HG03457 (cell line): ENCODE data around the gene RGS4.

Source experiments
- ATAC-seq: cut with Tn5 transposase; IDR thresholded peaks from one replicate; pipeline ENCODE4 v1.9.1; 2021; ENCODE audit warnings: moderate number of reproducible peaks; ENCODE audit not compliant: unreplicated experiment

RGS4 gene

DNA sequence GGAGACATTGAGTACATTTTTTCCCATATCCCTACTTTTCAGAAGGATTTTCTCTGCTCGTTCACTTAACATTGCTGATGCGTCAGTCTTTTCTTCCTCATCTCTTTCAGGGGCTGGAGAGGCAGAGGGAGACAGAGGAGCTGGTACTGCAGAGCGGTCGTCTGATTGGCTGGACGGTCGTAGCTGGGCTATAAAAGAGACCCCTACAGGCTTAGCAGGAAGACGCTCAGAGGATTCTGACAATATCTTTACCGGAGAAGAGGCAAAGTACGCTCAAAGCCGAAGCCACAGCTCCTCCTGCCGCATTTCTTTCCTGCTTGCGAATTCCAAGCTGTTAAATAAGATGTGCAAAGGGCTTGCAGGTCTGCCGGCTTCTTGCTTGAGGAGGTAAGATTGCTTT lies at the start of gene RGS4:
Gene RGS4, plus strand, starts transcription at position 220 of the 400 bp plus-strand sequence. Its CDS starts 124 bp downstream, at position 344.
- ATAC-seq = no peak

DNA sequence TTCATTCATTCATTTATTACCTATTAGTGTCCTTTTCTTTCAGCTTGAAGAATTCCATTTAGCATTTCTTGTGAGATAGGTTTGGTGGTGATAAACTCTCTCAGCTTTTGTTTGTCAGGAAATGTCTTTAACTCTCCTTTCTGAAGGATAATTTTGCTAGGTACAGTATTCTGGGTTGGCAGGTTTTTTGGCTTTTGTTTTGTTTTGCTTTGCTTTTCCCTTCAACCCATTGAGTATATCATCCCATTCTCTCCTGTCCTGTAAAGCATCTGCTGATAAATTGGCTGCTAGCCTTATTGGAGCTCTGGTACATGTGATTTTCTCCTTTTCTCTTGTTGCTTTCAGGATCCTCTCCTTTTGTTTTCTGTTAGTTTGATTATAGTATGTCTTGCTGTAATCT lies 47.0 kb upstream of the RGS4 start:
- ATAC-seq = no peak

DNA sequence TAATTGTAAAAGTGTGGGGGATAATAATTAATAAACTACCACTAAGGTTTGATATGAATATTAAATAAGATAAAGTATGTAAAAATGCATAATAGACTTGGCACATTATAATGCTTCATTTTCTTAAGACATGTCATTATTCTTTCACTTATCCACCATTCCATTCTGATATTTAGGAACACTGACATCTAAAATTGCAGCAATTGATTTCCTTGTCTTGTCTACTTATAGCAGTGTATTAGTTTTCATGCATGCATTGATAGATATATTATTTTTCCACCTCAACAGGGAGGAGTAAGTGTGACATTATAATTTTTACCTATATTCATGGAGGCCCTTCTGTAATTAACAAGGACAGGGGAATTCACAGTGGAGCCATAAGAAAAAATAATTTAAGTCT lies 41.6 kb upstream of the RGS4 start:
- no peak for ATAC-seq

- no peak for ATAC-seq
Observed at GRCh38 chr1:163029901-163030300, 39.3 kb upstream of the RGS4 start.

DNA sequence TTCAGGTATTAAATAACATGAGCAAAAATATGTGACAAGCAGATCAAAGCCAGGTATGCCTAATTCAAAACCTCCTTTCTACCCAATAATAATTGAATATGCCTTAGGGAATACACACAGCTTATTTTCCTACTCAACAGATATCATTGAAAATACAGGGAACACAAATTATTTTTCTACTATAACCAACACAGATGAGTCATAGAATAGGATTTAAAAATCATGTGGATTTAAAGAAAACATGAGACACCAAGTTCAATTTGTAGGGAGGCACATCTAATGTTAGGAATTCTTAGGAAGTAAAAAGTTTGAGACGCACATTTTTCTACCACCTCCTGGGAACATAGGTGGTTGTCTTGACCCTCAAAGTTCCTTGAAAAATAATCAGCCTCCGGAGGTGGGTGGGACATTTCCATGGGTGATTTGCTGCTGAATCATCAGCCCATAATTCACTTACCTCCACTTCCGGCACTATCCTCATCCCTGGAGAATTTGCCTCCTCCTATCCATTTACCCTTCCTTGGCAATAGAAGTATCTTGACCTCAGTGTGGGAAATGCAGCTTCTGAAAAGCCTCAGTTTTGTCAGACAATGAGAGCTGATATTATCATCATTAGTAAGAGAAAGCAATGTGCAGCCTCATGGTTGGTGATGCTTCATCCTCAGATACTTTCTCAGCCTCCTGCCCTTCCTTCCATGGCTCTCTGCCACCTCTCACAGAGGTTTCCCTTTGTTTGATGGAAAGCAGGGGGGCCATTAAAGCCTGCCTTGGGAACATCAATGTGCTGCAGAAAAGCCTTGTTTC lies 33.5 kb upstream of the RGS4 start:
- ATAC-seq = no peak

DNA sequence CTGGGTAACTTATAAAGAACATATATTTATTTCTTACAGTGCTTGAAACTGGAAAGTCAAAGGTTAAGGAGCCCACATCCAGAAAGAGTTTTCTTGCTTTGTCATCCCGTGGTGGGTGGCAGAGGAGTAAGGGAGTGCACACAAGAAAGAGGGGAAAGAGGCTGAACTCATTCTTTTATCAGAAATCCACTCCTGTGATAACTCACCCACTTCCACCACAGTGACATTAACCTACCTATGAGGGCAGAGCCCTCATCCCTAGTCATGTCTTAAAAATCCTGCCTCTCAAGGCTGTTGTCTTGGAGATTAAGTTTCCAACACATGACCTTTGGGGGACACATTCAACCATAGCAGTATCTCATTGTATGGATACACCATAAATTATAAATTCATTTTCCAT lies 32.5 kb upstream of the RGS4 start:
- no peak for ATAC-seq

DNA sequence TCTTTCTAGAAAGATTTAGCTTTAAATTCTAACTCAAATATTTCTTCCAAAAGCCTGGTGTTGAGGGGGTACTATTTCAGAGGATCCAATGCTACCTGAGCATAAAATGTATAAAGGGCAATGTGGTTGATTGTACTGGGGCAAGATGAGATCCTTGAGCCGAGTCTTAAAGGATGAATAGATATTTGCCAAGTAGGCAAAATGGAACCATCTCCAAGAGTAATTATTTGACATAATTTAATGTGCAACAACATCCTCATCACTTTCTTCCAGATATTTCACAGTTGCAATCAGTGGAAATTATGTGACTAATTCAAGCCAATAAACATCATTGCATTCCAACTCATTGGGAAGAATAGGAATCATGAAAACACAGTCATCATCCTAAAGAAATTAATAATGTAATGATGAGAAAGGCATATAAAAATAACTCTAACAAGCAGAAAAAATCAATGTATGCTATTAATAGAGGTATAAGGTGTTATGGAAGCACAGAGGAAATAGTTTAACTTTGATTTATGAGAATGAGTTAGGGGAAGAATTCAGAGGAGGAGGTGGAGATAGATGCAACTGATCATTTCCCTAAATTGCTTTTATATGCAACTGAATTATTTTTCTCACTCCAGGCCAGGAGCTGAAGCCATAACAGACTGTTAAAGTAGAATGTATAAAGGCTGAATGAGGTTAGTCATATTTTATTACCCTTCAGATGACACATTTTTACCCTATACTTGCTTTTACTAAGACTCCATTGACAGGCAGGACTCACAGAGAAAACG lies 30.0 kb upstream of the RGS4 start:
- no peak for ATAC-seq

DNA sequence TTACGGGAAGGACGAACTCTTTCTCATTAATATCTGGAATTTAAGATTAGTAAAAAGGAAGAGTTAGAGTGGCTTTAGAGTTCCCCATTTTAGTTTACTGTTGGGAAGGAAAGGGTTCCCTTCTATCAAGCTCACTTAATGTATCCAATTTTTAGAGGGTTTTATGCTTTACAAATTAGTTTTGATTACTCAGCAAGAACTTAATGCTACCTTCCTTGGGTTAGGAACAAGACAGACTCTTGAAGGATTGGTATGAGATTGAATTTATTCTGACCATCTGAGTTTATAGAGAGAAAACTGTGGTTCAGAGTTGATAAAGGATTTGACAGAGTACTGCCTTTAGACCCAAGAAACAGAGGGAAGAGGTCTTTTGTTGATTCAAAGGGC lies 29.5 kb upstream of the RGS4 start:
- ATAC-seq = no peak

DNA sequence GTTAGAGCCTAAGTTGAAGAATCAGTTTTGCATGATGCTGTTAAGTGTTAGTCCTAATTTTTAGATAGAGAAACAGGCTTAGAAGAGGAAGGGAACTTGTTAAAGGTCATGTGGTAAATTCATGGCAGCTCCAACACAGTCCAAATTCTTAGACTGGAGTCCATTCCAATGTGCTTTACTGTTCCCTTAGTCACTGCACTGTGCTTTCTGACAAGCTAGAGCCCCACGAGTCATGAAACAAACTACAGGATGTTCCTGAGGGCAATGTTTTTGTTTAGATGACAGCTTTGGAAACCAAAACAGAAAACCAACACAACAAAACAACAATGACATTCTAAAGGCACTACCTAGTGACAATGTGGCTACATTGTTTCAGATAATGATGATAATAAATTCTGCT lies 23.1 kb upstream of the RGS4 start:
- ATAC-seq = no peak

- no peak for ATAC-seq
Observed at GRCh38 chr1:163047951-163048659, 21.1 kb upstream of the RGS4 start.

DNA sequence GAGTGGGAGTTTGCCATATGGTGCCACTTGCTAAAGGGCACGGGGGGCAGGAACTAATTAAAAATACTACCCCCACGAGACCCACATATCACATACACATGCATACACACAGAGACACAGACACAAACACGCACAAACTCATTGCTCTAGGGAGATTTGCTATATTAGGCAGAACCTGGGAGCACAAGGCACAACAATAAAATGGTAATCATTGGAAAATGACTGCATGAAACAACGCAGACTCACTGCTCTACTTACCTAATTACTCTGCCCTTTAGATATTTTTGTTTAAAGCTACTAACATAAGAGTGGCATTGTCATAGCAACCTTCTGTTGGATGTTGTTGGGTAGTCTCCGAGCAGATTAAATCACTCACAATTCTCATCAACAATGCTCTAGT lies 20.3 kb upstream of the RGS4 start:
- no peak for ATAC-seq

DNA sequence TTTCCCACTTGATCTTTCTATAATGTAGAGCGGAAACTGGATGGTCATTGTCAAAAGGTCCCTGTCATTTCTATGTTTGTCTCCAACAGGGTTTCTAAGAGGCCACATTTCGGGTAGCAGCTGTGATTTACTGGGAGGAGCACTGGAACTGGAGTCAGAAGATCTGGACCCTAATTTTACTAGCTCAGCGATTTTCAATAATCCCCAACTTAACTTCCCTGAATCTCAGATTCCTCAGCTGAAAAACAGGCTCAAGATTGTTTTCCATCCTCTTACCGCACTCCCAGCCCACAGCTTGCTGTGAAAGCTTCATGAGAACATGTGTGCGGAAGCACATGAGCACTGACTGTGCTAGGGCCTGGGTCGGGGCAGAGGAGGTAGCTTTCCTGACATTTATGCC lies 19.9 kb upstream of the RGS4 start:
- ATAC-seq = no peak

DNA sequence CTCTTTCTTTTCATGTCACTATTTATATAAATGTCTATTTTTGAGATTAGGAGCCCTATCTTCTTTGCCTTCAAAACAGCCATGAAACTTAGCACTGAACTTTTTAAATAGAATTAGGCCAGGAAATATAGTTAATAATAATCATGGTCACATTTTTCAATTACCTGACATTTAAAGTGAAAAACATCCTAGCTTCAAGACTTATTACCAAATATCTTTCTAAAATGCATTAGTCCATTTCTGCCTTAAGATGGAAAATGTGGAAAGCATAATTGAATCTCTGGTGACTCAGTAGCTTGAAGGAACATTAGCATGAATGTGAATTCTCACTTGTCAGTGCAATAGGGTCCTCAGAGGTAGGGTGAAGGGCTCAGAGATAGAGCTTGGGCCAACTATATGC lies 18.7 kb upstream of the RGS4 start:
- no peak for ATAC-seq

- ATAC-seq = no peak
Observed at GRCh38 chr1:163054181-163054591, 15.0 kb upstream of the RGS4 start.

- ATAC-seq = no peak
Observed at GRCh38 chr1:163055005-163055404, 14.2 kb upstream of the RGS4 start.

DNA sequence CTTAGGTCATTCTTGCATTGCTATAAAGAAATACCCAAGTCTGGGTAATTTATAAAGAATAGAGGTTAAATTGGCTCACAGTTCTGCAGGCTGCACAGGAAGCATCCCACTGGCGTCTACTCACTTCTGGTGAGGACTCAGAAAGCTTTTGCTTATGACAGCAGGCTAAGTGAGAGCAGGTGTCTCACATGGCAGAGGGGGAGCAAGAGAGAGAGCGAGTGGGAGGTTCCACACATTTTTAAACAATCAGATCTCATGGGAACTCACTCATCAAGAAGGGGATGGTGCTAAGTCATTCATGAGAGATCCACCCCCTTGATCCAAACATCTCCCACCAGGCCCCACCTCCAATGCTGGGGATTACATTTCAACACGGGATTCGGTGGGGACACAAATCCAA lies 13.6 kb upstream of the RGS4 start:
- no peak for ATAC-seq

DNA sequence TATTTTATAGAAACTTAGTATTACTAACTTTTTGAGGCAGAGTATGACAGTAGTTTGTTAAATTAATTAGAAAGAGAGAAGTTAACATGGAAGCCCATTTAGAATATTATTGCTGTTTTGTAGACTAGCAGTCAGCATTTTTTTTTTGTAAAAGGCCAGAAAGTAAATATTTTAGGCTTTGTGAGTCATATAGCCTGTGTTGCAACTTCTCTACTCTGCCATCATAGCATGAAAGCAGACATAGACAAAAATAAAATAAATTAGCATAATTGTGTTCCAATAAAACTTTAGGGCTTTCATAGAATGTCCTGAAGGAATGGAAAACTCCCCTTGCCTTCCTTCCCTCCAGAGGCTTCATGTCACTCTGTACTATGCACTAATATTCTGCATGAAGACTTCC lies 12.3 kb upstream of the RGS4 start:
- ATAC-seq = no peak

DNA sequence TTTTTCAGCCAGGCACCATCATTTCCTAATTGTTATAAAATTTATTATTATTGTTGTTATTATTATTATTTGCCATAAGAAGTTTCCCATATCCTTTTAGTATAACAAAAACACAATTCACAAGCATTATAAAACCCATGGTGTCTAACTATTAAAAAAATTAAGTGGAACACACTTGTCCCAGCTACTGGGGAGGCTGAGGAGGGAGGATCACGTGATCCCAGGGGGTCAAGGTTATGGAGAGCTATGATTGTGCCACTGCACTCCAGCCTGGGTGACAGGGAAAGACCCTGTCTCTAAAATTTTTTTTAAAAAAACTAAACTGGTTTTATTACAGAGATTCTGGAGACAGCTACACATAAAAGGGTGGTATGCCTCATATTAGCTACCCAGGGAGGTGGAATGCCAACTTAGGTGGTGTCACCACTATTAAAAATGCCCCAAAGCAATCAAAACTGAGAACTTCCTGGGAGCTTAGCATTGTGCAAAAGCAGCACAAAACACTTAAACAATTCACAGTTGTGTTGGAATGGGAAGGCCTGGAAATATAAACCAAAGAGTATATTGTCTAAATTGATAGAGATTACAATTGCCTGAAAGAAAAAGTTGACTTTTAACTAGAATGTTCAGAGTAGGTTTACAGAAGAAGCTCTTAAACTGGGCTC lies 8.7 kb upstream of the RGS4 start:
- ATAC-seq = no peak

- ATAC-seq = no peak
Observed at GRCh38 chr1:163063143-163063542, 6.0 kb upstream of the RGS4 start.

GRCh38 chr1:163063610-163064009 lies 5.6 kb upstream of the RGS4 start:
- ATAC-seq = no peak

DNA sequence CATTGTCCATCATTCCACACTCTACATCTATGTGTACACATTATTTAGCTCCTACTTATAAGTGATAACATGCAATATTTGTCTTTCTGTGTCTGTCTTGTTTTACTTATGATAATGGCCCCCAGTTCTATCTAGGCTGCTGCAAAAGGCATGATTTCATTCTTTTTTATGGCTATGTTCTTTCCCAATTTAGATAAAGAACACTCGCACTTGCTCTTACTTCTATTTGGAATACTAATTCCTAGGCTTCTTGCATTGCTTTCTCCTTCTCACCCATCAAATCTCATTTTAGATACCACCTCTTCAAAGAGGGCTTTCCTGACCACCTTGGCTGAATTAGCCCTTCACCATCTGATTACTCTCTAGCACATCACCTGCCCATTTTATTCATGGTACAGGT lies 3.0 kb upstream of the RGS4 start:
- ATAC-seq = no peak
